GF-D8 (cell line): Measurements from ENCODE around the gene HIGD1C.
"Not testable (repeated sequence)": the region's sequence is repeated elsewhere in the genome, so short reads cannot be mapped to it uniquely, and the experiment has no call there.

Experiments
- DNase-seq: peaks from one replicate; lab custom pipeline; 2025; lab: John Stamatoyannopoulos, UW

The HIGD1C gene

DNA sequence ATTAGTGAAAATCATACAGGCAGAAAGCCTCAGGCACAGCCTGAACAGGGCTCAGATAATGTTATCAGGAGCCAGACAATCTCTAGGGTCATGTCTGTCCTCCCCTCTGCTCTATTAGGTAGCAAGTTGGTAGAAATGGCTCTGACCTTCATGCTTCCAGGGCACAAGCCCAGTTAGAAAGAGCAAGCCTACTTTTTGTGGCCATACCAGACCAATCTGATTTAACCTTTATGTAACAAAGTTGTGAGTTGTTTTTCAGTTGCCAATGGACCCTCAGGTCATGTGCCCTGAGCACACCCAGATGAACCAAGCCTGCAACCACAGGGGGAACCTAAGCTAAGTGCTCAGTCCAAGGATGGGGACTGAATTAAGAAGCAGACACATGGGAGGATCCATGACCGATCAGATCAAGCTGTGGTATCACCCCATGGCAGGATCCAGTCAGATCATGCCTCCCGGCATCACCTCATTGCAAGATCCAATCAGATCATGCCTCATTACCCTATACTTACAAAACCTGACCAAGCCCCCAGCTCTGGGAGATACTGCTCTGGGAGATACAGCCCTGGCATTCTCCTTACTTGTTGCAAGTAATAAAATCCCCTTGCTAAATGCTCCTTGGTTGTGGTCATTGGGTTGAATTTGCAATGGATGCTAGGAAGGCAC, 18.8 kb upstream of the HIGD1C start:
- DNase-seq, result no peak

DNA sequence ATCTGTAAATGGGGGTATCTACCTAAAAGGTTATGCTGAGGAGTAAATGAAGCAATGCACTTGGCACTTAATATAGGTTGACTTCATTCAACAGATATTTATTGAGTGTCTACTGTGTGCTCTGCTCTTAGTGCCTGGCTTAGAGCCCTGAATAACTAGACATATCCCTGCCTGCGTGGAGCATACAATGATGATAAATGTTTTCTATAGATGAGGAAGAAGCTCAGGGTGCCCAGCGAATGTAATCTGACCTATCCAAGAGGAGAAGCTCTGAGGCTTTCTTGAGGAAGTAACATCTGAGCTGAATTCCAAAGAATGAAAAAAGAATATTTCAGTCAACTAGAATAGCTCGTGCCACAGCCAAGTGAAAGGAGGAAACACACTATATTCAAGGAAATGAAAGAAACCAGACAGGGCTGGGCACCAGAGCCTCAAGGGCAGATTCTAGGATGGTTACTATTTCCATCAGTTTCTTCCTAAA, 17.9 kb upstream of the HIGD1C start:
- DNase-seq, result peak; percentile 14

DNA sequence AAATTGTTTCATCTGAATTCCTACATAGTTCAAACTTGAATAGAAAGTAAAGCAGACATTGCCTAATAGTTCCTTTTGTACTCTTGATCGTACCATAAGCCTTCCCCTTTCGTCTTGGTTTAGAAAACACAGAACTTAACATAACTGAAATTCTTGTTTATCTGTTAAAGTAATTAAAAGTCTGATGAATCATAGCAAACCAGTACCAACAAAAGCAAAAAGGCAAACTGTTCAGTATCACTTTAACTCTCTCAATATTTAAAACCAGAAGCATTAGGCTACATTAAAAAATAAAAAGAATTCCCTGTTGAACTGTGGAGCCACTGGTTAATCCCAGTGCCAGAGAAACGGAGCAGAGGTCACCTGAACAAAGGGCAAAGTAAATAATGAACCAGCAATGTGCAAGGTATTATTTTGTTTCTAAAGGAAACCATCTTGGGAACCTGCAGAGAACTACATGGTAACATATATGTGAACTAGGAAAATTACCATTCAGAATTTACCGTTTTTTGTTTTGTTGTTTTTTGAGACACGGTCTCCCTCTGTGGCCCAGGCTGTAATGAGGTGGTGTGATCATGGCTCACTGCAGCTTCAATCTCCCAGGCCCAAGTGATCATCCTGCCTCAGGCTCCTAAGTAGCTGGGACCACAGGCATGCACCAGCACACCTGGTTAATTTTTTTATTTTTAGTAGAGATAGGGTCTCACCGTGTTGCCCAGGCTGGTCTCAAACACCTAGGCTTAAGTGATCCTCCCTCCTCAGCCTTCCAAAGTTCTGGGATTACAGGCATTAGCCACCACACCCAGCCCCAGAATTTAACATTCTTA, 17.1 kb upstream of the HIGD1C start:
- DNase-seq, result no peak

DNA sequence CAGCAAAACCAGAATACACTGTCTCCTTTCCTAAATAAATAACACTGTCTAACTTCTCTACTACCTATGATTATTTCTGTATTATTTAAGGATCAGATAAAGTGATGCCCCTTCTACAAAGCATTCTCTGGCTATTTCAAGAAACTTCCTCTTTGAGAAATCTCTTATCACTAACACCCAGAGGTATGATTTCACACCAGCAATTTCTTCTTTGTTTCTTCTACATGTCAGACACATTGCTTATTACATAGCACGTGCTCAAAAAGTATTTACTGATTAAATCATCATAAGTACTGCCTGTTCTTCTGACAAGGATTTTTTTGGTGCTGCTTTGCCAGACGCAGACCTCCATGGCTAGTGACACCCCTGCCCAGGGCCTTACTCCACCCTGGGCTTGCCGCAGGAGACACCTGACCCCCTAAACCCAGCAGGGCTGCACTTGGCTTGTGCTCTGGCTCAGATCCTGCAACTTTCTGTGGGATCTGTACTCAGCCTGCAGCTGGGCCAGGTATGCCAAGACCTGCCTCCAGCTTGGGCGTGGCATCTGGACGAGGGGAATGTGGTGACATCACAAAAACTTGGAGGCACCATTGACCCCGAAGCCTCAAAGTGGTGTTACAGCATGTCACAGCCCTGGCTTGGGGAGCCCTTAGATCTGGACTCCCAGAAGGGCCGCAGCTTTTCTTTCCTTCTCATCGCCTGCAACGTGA, 15.4 kb upstream of the HIGD1C start:
- DNase-seq, result peak; percentile 70

DNA sequence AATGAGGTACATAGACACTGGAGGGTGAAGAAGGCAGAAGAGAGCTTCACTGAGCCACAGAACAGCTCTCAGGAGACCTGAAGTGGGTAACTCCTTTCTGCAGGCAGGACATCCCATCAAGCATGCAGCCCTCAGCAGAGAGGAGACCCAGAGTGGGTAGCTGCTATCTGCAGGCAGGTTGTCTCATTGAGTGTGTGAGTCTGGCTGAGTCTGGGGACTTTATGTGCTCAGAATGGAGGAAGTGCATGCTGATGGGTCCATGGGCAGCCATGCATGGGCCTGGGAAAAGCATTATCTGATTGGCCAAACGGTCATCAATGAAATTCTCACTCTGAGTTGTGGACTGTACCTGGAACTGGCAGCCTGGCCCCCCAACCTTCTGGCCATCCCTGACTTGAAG, 14.7 kb upstream of the HIGD1C start:
- no peak for DNase-seq

DNA sequence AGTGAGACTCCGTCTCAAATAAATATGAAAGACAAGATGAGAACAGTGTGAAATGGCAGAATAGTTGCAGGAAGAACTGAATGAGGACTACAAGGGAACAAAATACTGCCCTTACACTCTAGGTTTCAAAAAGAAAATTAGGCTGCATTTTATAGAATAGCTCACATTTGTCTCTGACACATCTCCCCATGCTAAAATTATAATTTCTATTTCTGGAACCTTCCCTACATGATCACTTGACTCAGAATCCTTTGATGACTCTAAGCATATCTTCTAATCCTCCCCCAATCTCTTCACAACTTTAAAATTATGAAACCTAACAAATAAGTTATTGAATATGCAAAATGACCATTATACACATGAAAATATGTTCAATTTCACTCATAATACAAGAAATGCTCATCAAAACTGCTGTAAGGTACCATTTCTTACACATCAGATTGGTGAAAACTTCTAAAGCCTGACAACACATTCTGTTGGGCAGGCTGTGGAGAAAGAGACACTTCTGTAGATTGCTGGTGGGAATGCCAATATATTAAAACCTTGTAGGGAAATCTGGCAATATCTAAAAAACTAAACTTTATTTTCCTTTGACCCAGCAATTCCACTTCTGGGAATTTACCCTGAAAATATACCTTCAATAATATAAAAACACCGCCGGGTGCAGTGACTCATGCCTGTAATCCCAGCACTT, 4.3 kb upstream of the HIGD1C start:
- no peak for DNase-seq

DNA sequence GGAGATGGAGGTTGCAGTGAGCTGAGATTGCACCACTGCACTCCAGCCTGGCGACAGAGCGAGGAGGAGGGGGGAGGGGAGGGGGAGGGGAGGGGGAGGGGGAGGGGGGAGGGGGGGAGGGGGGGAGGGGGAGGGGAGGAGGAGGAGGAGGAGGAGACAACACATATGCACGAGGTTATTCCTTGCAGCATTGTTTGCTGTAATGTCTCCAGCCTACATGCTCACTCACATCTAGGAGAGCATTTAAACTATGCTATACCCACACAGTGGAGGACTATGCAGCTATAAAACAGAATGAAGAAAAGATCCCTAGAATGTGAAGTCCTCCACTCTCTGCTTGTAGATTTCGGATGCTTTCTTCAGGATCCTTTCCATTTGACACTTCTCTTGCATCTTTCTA, 3.5 kb upstream of the HIGD1C start:
- no peak for DNase-seq

DNA sequence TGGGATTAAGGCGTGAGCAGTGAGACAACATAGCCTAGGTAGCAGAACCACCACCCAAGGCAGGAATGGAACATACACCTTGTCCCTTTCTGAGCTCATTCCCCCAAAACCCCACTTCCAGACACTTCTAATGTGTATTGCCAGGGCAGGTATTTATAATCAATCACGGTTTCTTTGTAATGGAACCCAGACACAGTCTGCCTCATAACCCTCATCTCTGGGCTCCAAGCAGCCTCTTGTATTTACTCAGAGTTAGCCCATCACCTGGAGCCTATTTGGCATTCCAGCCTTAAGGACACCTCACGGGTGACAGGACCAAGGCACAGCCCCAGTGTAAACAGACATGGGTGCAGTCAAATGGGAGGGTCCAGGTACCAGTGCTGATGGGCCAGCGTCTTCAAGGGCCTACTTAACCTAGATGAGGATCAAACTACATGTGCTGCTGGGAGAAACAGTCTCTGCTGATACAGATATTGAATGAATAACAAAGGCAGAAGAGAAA, 2.5 kb upstream of the HIGD1C start:
- DNase-seq, result no peak

DNA sequence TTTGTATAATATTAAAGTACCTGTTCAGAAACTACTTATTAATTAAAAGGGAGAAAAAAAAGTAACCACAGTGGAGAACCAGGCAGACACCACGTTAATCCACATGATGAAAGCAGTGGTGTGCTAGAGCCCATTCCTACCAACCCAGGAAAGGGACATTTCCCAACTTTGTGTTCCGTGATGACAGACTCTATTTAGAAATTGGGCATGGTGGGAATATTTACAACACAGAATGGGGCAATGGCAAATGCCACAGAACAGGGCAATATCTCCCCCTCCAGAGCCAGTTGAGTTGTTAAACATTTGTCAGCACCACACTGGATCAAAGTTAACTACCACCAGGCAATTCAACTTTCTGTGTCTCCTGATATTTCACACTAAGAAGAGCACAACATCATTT, 1.2 kb upstream of the HIGD1C start:
- DNase-seq, result no peak

DNA sequence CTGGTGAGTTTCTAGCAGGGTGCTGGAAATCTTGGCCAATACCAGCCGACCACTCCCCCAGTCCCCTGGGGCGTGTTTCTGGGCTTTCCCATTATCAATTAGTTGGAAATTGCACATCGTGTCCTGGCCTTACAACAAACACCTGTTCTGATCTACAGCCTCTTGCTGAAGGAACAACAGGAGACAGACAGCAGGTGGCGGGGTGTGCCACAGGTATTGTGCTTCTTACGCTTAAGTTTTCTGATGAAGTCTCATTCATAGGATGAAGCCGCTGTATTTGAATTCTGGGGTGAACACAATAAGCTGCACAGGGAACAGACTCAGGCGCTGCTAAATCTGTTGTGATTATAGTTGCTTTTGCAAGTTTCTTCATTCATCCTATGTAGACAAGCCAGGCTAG, 703 bp downstream of the HIGD1C start:
- no peak for DNase-seq

DNA sequence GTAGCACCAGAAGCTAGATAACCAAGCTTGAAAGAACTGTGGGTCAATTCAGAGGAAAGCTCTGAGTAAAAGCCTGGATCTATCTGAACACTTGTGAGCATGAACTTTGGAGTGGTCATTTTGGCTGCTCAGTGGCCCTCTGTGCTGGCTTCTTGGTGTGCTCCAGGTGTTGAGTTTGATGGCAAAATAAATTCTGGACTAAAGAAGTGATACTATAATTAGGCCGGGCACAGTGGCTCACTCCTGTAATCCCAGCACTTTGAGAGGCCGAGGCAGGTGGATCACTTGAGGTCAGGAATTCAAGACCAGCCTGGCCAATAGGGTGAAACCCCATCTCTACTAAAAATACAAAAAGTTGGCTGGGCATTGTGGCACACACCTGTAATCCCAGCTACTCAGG, 2.4 kb downstream of the HIGD1C start:
- not testable (repeated sequence) for DNase-seq

DNA sequence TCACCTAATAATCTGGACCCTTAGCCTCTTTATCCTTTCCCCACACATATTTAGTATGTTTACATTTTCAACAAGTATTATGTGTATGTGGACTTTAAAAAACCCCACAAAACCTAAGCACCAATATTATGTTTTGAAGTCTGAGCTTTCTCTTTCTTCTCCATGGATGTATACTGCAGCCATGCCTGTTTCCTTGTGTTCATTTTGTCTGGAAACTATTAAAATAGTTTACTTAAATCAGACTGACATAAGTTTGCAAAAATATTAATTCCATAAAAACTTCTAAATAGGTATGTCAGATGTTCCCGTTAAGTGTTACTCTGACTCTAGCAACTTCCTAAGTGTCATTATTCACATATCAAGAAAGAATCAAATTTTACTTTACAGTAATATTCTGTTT, 2.9 kb downstream of the HIGD1C start:
- no peak for DNase-seq

DNA sequence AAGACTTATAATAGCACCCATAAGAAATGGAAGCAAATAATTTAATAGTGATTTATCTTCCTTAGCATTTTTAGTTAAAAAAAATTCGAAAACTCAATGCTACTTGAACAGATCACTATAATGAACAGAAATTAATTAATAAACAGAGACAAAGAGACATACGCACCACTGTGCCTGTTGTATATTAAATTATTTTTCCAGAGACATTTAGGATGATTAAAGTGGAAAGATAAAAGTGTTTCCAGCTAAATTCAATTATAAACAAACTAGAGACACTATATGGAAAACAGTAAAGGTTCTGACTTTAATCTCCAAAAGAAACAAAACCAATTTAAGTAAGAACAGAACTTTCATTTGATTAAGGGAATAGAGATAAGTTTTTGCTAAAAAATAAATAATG, 3.4 kb downstream of the HIGD1C start:
- no peak for DNase-seq

DNA sequence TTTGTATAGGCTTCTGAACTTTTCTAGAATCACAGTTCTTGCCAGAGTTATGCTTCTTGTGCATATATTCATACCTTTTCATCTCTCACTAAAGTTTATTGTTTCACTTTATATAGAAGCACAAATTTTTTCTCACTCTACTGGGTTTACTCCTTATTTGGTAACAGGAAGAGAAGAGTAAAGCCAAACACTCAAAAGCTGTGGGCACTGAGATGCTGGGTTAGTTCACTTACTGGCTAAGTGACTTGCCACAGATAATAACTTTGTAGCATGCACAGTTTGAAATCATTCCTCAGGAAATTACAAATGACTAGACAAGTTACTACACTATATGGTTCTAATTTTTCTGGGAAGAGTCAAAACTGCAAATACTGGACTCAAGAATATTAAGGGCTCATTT, 7.8 kb downstream of the HIGD1C start:
- no peak for DNase-seq

DNA sequence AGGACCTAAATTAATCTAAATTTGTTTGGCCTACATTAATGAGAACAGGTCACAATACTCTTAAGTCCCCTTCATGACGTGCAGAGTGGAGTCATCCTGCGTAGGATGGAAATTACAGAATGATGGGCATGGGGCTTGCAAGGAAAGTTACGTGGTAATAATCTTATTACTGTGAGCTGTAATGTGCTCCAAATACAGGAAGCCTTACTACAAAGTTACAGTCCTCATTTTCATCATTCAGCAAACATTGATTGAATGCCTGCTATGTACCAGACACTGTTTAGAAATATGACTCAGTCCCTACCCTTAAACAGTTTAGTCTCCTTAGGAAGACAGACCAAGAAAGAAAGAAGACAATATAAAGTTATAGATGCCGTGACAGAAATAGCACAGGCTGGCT, 9.4 kb downstream of the HIGD1C start:
- DNase-seq, result no peak

DNA sequence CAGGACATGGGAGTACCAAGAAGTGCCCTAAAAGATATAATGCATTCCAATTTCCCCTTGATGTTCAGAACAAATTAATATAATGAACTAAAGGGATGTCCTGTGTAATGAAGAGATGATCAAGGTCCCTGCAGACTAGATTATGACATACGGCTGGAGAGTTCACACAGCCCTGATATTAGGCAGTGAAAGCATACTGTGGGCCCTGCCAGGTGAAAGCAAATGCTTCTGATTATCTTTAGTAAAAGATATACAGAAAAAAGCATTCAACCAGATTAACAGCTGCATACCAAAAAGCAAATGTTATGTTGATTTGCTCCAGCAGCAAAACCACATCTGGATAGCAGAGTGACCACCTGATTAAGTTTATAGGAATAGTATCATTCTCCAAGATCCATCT, 12.1 kb downstream of the HIGD1C start:
- no peak for DNase-seq

DNA sequence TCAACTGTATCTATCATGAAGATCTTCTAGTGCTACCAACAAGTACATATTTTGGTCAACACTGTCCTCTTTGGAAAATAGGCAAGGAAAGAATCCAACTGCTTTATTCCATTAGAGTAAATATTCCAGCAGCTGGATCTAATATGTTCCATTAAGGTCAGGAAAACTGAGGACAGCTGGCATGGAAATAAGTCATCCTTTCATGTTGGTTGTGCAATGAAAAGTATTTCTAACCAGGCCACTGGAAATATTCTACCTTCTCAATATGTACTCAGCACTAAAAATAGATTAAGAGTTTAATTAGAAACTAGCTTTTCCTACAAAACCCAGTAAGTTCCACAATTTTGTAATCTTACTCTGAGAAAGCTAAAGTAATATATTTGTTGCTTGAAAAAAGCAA, 19.6 kb downstream of the HIGD1C start:
- no peak for DNase-seq

DNA sequence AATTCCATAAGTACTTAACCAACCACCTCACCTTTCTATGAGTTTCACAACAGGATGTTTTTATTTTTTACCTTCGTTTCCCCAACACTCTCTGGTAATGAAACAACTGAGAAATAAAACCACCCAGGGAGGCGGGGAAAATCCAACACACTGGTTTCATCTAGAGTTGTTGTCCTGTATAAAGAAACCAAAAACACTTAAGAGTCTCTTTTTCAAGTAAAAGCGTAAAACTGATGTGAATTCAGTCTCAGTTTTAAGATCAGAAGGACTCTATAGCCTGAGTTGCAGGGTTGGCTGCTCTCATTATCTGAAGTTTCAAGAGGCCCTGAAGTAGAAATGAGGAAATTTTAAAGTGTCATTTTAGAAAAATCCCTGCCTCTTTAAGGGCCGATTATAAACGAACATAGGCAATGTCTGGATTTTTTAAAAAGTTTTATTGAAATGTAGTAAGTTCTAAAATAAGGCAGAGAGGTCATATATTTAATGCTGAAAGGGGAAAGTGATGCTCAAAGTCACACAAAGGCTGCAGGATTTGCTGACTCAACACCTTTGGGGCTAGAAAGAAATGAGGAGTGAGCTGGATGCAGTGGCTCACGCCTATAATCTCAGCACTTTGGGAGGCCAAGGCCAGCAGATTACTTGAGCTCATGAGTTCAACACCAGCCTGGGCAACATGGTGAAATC, 27.2 kb downstream of the HIGD1C start:
- DNase-seq, result no peak

DNA sequence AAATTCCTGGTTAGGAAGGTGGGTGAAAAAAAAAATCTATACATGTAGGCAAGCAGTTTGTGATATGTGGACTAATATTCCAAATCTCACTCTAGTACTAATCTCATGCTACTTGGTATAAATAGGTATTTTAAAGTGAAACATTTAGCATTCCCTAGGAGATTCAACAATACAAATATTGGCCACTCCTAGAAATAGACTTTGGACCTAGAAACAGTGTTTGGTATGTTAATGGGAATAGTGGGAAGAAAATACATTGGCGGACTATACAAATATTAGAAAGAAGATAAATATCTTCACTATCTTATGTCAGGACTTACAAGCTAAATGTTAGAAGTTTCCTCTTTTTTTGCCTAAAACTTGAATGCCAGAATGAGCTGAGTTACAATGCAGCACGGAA, 28.2 kb downstream of the HIGD1C start:
- no peak for DNase-seq

DNA sequence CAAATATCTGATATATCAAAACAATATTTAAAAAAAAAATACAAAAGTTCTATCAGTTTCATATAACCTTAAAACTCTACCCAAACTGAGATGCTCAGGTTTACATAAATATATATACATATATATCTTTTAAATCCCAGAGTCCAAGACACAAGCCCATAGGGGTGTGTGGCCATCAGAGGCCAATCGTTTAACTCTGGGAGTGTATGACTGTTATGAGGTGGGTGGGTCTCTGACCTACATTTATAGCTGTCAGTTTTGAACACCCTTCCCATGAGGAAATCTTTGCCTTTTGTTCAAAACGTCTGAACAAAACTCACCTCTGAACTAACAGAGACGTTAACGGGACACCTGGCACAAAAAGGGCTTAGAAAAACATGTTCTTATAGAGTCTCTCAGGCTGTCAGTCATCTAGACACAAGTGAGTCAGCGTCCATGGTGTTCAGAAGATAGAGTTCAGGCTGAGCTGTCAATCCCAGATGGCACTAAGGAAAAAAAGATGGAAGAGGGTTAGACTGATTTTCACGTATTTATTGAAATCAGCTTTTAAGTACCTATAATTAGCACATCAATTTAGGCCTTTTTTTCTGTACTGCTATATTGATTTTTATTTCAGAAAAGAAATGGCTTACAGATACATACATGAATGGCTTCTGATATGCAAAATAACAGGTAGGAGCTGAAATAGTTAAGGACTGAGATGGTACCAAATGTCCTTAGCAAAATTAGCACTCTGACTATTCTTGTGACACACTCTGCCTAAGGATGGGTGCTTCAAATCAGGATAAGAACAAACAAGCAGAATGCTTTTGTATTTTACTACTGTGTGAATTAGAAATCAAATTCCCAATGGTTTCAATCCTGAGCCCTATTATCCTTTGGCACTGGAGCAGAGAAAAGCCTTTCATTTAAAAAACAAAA, 29.2 kb downstream of the HIGD1C start:
- DNase-seq, result no peak
